Right lobe of liver (tissue), 6 donors: ENCODE measurements around the gene C9orf152. TPM values are rescaled to one million over a fixed set of nuclear protein-coding genes. Genes with fewer than 3 reads are reported as not detected.

Source experiments
- ATAC-seq, 4 donors: fragments of 200-7000 bp; cut with Tn5 transposase; one replicate each; pipeline ENCODE4 v1.9.1; 2020; ENCODE audit warnings: mild to moderate bottlenecking in 4 of 4, moderate library complexity in 4 of 4
- DNase-seq, 3 donors: peaks; one replicate each; pipeline ENCODE4 v3.0.0-alpha.2; 2020
- H3K27ac ChIP-seq, 3 donors: fragments of 200-600 bp; one replicate each; pipeline ENCODE4 v1.8.0; 2022
- H3K27me3 ChIP-seq, 2 donors: fragments of 200-600 bp; one replicate each; pipeline ENCODE4 v1.8.0; 2022
- H3K36me3 ChIP-seq, 4 donors: fragments of 200-600 bp; sonication (generic) in 1 of 4; one replicate each; pipeline versions ENCODE4 v1.5.1 to v1.8.0; 2017 to 2022; ENCODE audit warnings: control low read depth in 1 of 4
- H3K4me1 ChIP-seq, 4 donors: fragments of 200-600 bp; sonication (generic) in 1 of 4; one replicate each; pipeline versions ENCODE4 v1.5.1 to v1.8.0; 2017 to 2022; ENCODE audit warnings: control low read depth in 1 of 4
- H3K4me3 ChIP-seq, 3 donors: fragments of 200-600 bp; one replicate each; pipeline ENCODE4 v1.8.0; 2022
- H3K9me3 ChIP-seq, 4 donors: fragments of 200-600 bp; sonication (generic) in 1 of 4; one replicate each; pipeline versions ENCODE4 v1.5.1 to v1.8.0; 2017 to 2022; ENCODE audit warnings: control low read depth in 1 of 4
- POLR2A ChIP-seq: fragments of 450-650 bp; IDR thresholded peaks from one replicate; pipeline ENCODE4 v1.6.1; 2017; ENCODE audit warnings: antibody characterized with exemption, mild to moderate bottlenecking
- WGBS: methylation state at CpG from one replicate; pipeline ENCODE4 v1.1.6; 2018; ENCODE audit warnings: low coverage, low lambda C conversion rate; ENCODE audit not compliant: insufficient coverage; ENCODE audit errors: missing lambda C conversion rate; 5-methylcytosine and 5-hydroxymethylcytosine counted together
- intact Hi-C, 2 donors: fragments of 100-400 bp; cut with DNase I; formaldehyde crosslinking; loops; one replicate each; pipeline versions ENCODE4 v1.11.2 to v1.14.1; 2022
- total RNA-seq, 6 experiments: library from RNA; depleted of rRNA in 2 of 6; stranded (reverse); fragments of >200 nt in 2 of 6; fragmentation: NEBNext Ultra II Directional in 3 of 6; extraction: Animal tissue kit (Norgen Biotek cat#: 25700) in 3 of 6; gene quantifications; one replicate each; pipeline versions ENCODE4 v1.1.0 to v1.2.4, GENCODE V29; 2016 to 2023
- TF ChIP-seq, protein P1 (sequence below), 4 donors: fragments of 200-600 bp in 3 of 4; fragments of 450-650 bp in 1 of 4; IDR thresholded peaks; one replicate each; pipeline versions ENCODE4 v1.5.1 to v1.8.0; 2016 to 2022; ENCODE audit warnings: antibody characterized with exemption in 4 of 4, mild to moderate bottlenecking in 2 of 4
- donor health status: DM: no; HTN: yes; CAD: no.
- donor health status: DM: no; HTN: no; CAD: no.
- donor health status: DM: no; HTN: no; CAD: no.
- donor health status: DM: no; HTN: yes; CAD: no.
- donor health status: DM: no; HTN: yes; CAD: no.

C9orf152 gene
- total RNA-seq, 6 experiments from 2014 or later, result 0.06 to 3.5 (median 0.74) TPM; not detected in 2

DNA sequence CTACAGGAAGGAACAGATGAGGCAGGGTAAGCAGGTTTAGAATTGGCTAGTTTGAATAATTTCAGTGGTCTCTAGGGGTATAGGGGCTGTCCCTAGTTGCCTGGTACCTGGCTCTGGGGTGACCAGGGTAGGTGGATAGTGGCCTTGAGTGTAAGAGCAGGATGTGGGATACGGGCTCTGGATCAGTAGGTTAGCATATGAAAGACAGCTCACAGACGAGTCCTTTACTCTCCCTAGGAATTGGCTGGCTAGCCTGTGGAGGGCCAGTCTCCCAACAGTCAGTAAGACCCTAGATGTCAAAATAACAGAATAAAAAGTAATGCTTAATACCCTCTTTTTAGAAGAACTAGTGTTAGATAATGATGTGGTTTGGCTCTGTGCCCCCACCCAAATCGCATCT is 16.6 kb upstream of the C9orf152 start:
- DNase-seq (no peak), ATAC-seq (no peak)
- Histone ChIP-seq H3K4me3 (no peak overlapping the region), H3K36me3 (no peaks in the 10 kb centered on the region), H3K9me3 (no peaks in the 10 kb centered on the region), H3K27me3 (no peaks in the 10 kb centered on the region), H3K4me1 (peaks cover 0 to 14% (median 5%) of the 10 kb centered on the region in 4 donors), H3K27ac (no peak overlapping the region)
- intact Hi-C loops, result no loop called here
- TF ChIP-seq, protein P1, sequence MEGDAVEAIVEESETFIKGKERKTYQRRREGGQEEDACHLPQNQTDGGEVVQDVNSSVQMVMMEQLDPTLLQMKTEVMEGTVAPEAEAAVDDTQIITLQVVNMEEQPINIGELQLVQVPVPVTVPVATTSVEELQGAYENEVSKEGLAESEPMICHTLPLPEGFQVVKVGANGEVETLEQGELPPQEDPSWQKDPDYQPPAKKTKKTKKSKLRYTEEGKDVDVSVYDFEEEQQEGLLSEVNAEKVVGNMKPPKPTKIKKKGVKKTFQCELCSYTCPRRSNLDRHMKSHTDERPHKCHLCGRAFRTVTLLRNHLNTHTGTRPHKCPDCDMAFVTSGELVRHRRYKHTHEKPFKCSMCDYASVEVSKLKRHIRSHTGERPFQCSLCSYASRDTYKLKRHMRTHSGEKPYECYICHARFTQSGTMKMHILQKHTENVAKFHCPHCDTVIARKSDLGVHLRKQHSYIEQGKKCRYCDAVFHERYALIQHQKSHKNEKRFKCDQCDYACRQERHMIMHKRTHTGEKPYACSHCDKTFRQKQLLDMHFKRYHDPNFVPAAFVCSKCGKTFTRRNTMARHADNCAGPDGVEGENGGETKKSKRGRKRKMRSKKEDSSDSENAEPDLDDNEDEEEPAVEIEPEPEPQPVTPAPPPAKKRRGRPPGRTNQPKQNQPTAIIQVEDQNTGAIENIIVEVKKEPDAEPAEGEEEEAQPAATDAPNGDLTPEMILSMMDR (IDR thresholded peaks at IDR 0.05), result no peak
- TF ChIP-seq POLR2A, result no peak
- 69% methylated on average over 1 of the region's 3 CpGs for whole genome bisulfite sequencing

DNA sequence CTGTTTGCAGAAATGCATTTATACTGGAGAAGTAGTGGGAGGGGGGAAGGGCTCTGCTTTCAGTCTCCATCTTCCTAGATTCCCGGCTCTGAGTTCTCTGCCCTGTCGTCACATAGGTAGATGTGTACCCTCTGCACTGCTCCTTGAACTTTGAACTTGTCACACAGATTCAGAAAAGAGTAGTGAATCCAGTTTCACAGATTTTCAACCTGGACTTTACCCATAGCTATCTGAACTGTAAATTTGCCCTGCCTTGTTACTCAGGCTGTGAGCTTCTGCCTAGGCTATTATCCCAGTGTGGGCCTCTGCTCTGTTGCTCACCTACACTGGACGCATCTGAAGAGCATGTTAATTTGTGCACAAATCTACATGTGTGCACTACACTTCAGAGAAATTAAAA is 12.8 kb upstream of the C9orf152 start:
- peak in 1 of 3 donors; percentile 78 for DNase-seq
- intact Hi-C loops, result no loop called here
- ATAC-seq, result peak; percentile 93 to 97 (median 94)
- TF ChIP-seq, protein P1 (IDR thresholded peaks at IDR 0.05), result no peak
- TF ChIP-seq POLR2A, result no peak
- no peaks in the 10 kb centered on the region for H3K27me3 ChIP-seq
- WGBS, result 27% methylated on average over 3 of the region's 3 CpGs
- H3K36me3 ChIP-seq, result no peaks in the 10 kb centered on the region
- H3K9me3 ChIP-seq, result no peaks in the 10 kb centered on the region
- H3K4me1 ChIP-seq, result peaks cover 0 to 25% (median 11%) of the 10 kb centered on the region in 4 donors
- H3K4me3 ChIP-seq, result no peak overlapping the region
- peak overlapping the region; percentile 39 to 81 (median 57) for H3K27ac ChIP-seq

DNA sequence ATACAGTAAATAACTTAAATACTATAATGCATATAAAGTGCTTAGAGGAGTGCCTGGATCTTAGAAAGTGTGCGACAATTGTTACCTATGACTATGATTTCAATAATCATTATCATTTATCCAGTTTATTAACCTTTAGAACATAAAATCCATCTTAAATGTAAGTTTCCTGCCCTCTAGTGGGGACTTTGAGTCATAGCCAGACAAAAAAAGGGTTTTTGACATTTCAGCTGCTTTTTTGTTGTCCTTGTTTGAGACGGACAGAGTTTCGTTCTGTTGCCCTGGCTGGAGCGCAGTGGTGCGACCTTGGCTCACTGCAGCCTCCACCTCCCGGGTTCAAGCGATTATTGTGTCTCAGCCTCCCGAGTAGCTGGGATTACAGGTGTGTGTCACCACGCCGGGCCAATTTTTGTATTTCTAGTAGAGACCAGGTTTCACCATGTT is 9.7 kb upstream of the C9orf152 start:
- intact Hi-C loops, result no loop called here
- WGBS, result 13% methylated on average over 9 of the region's 10 CpGs
- Histone ChIP-seq H3K4me1 (peaks cover 0 to 56% (median 26%) of the 10 kb centered on the region in 4 donors), H3K36me3 (no peaks in the 10 kb centered on the region), H3K27ac (peak overlapping the region in 2 of 3 donors; percentile 47 to 57), H3K27me3 (no peaks in the 10 kb centered on the region), H3K9me3 (no peaks in the 10 kb centered on the region), H3K4me3 (no peak overlapping the region)
- no peak for DNase-seq
- peak; percentile 24 to 41 (median 29) for ATAC-seq
- no peak for TF ChIP-seq POLR2A
- TF ChIP-seq, protein P1 (IDR thresholded peaks at IDR 0.05), result peak; percentile 76 to 79 (median 78)

DNA sequence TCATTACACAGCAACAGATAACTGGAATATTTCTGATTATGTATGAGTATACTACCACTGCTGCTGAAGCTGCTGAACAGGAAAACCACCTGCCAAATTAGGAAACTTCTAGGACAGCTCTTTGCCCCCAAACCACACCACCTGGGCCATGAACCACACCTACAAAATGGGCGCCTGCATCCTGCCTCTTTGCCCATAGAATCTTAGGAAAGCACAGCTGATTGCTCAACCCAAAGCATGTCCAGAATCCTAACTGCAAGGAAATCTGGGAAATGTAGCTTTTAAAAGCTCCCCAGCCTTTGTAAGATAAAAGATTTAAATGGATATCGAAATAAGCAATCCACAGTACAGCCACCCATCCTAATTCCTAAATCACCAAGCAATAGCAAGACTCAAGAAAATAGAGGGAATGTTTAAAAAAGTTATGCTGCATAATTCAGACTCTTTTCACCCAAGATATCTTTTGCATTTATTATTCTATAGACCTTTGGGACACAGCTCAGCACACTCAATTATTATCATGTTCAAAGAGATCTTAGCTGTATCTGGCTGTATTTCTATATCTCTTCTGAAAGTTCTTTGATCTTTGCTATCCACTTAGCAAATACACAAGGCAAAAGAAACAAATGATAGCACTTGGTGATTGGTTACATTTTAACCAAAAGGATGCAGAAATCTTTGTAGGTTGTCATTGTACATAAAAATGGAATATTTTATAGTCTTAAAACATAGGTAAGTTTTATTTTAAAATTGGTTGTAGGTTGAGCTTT is 6.8 kb upstream of the C9orf152 start:
- no peak overlapping the region for H3K4me3 ChIP-seq
- H3K9me3 ChIP-seq, result no peaks in the 10 kb centered on the region
- H3K36me3 ChIP-seq, result no peaks in the 10 kb centered on the region
- DNase-seq (peak in 1 of 3 donors; percentile 58), ATAC-seq (peak; percentile 39 to 61 (median 48))
- 35% methylated on average over 2 of the region's 2 CpGs for WGBS
- peak overlapping the region in 1 of 3 donors; percentile 67 for H3K27ac ChIP-seq
- no peaks in the 10 kb centered on the region for H3K27me3 ChIP-seq
- TF ChIP-seq, protein P1 (IDR thresholded peaks at IDR 0.05), result no peak
- TF ChIP-seq POLR2A, result no peak
- intact Hi-C loops, result no loop called here
- H3K4me1 ChIP-seq, result peaks cover 0 to 47% (median 20%) of the 10 kb centered on the region in 4 donors
